Memory B cell (primary cell): ENCODE data around the gene NFIA.

Experiments
- ATAC-seq: fragments of 150-1000 bp; cut with Tn5 transposase; 2 replicates; pipeline ENCODE4 v1.10.0; 2021; ENCODE audit warnings: low read depth, mild to moderate bottlenecking, moderate library complexity
- DNase-seq, 2 donors: peaks; one replicate each; pipeline ENCODE4 v3.0.0; 2022; ENCODE audit warnings: low spot score in 2 of 2
- H3K27ac Mint-ChIP-seq: one replicate; pipeline ENCODE4 v1.8.0; 2022; ENCODE audit warnings: mild to moderate bottlenecking, moderate library complexity, mixed read lengths
- H3K27me3 Mint-ChIP-seq: one replicate; pipeline ENCODE4 v1.8.0; 2022; ENCODE audit warnings: mixed read lengths
- H3K36me3 Mint-ChIP-seq: one replicate; pipeline ENCODE4 v1.8.0; 2022; ENCODE audit warnings: mild to moderate bottlenecking, mixed read lengths
- H3K4me1 Mint-ChIP-seq: one replicate; pipeline ENCODE4 v1.8.0; 2022; ENCODE audit warnings: mixed read lengths
- H3K4me3 Mint-ChIP-seq: one replicate; pipeline ENCODE4 v1.8.0; 2022; ENCODE audit warnings: mild to moderate bottlenecking, moderate library complexity, mixed read lengths
- H3K9me3 Mint-ChIP-seq: one replicate; pipeline ENCODE4 v1.8.0; 2022; ENCODE audit warnings: mixed read lengths

Gene NFIA

DNA sequence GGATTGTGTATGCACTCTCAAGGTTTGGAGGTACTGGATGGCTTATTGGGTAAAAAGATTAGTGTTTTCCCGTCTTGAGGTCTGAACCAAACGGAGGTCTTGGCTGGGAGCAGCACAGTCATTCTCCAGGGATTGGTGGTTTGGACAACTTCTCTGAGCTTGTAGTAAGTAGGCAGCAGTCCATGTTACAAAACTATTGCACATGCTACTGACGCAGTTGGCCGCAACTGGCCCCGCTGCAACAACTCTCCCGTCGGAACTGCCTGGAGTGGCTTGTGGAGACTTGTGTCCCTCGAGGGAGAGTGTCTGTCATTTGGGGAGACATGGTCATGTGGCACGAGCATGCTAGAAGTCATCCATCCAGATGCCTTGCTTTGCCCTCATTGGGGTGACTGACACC, 366.6 kb downstream of the NFIA start:
- no peak overlapping the region for H3K4me3 Mint-ChIP-seq
- H3K9me3 Mint-ChIP-seq = no peaks in the 10 kb centered on the region
- peaks cover 4% of the 10 kb centered on the region for H3K4me1 Mint-ChIP-seq
- no peak for ATAC-seq
- no peak overlapping the region for H3K27ac Mint-ChIP-seq
- peaks cover 1% of the 10 kb centered on the region for H3K27me3 Mint-ChIP-seq
- no peaks in the 10 kb centered on the region for H3K36me3 Mint-ChIP-seq
- no peak for DNase-seq

DNA sequence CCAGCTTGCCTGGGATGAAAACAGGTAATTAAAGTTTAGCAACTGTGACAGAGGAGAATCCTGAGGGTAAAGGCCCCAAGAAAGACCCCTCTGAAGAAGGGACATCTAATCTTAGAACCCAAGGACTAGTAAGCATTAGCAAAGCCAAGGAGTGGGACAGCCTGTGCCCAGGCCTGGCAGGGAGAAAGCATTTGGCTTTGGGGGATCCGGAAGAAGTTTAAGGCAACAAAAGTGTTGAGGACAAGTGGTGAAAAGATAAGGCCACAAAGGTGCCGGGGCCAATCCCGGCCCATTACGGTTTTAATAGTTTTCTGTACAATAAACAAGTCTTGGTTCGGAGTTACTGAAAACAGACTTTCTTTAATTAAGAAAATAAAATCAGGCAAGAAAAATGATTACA, 367.0 kb downstream of the NFIA start:
- Mint-ChIP-seq H3K36me3 (no peaks in the 10 kb centered on the region), H3K4me1 (peaks cover 4% of the 10 kb centered on the region), H3K27me3 (peaks cover 1% of the 10 kb centered on the region), H3K4me3 (no peak overlapping the region), H3K27ac (no peak overlapping the region), H3K9me3 (no peaks in the 10 kb centered on the region)
- no peak for DNase-seq
- no peak for ATAC-seq

DNA sequence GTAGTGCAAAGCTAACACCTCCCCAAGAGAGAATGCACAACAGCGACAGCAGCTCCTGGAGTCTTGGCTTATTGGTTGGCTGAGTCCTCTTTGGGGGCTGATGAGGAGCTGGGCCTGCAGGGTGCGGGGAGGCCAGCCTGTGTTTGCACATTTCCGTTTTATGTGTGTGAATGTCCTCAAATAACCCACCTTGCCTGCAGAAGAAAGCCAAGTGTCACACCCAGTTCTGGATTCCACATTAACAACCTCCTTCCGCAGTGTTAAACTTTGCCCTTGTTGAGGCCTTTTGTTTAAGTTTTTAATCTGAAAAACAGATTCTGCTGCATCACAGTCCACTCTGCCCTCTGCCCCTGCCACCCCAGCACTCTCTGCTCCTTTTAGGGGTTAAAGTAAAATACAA, 368.1 kb downstream of the NFIA start:
- no peak overlapping the region for H3K27ac Mint-ChIP-seq
- DNase-seq = no peak
- no peaks in the 10 kb centered on the region for H3K9me3 Mint-ChIP-seq
- no peak for ATAC-seq
- peaks cover 1% of the 10 kb centered on the region for H3K27me3 Mint-ChIP-seq
- peaks cover 4% of the 10 kb centered on the region for H3K4me1 Mint-ChIP-seq
- no peaks in the 10 kb centered on the region for H3K36me3 Mint-ChIP-seq
- H3K4me3 Mint-ChIP-seq = no peak overlapping the region

DNA sequence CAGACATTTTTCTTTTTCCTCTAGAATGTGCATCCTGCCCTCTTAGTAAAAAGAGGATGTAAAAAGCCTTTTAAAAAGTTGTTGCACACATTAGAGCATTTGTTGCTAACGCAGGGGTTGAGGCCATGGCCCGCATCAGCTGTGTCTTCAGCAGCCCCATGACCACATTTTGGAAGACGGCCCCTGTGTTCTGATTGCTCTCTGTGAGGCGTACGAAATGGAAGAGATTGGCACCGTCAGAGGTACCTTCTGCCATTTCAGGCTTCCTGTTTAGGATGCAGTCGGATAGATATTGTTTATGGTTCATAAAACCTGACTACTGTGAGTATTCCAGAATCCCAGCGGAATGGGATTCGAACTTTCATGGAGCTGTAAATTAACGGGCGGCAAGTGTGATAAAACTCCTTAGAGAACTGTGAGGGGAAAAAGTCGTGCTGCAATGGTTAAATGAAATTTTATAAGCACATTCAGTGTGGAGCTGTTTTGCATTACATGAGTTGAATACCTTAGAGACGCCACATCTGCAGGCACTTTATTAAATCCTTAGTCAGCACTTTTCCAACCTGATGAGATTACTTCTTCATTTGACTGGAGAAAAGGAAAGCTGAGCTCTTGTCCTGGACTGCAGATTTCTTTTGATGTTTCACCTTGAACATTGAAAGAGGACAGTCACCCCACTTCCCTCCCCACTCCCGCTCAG, 368.7 kb downstream of the NFIA start:
- H3K27me3 Mint-ChIP-seq = peaks cover 1% of the 10 kb centered on the region
- no peak overlapping the region for H3K27ac Mint-ChIP-seq
- H3K9me3 Mint-ChIP-seq = no peaks in the 10 kb centered on the region
- no peak for DNase-seq
- ATAC-seq = no peak
- H3K4me1 Mint-ChIP-seq = peaks cover 4% of the 10 kb centered on the region
- H3K36me3 Mint-ChIP-seq = no peaks in the 10 kb centered on the region
- H3K4me3 Mint-ChIP-seq = no peak overlapping the region

DNA sequence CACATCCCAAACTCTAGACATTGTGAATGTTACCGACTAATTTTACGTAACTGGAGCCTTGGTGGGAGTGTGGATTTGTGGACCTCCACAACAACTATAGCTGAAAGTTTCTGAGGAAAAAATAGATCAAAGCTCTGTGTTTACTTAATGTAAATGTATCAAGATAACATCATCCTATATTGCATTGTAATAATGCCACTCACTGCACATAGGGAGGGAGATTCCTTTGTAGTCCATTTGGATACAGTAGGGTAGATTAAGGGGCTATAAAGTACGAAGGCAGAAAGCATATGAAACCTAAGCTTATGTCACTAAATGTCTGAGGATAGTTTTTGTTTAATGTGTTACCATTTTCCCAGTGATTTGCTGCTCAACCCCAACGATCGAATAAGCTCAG, 369.2 kb downstream of the NFIA start:
- ATAC-seq (no peak), DNase-seq (no peak)
- H3K4me1 Mint-ChIP-seq = peaks cover 4% of the 10 kb centered on the region
- H3K27ac Mint-ChIP-seq = no peak overlapping the region
- H3K27me3 Mint-ChIP-seq = peaks cover 1% of the 10 kb centered on the region
- H3K4me3 Mint-ChIP-seq = no peak overlapping the region
- H3K9me3 Mint-ChIP-seq = no peaks in the 10 kb centered on the region
- H3K36me3 Mint-ChIP-seq = no peaks in the 10 kb centered on the region

DNA sequence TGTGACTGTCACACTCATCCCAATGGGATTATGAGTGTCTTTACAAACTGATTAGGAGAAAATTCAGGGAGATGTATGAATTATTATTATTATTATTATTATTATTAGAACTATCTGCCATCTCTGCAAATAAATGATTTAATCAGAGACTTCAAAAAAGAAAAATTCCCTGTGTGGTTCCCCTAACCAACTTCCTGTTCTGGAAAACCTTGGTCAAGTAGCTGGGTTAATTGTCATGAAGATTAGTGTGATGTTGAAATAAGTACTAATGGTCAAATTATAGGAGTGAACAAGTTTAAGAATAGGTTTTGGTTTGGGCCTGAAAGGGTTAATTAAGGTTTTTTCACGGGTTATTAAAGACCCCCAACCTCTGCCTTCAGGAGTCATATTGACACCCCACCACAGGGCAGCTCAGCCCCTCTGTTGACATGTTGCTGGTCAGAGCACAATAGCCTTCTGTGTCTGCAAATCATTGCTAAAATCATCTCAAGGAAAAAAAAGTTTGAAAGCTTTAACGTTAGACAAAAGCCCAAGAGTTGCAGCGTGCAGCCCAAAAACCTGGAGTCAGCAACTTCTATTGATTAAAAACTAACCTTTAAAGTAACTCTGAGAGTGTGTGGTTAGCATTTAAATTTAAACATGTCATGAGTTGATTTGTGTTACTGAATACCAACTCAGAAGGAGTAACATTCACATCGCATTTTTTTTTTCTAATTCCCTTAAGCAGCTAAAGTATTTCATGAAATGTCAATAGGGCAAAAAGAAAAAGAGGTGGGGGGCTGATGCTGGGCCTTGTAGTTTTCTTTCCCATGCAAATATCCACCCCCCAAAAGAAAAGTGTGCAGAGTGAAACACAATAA, 370.0 kb downstream of the NFIA start:
- peak overlapping the region; percentile 6 for H3K27ac Mint-ChIP-seq

DNA sequence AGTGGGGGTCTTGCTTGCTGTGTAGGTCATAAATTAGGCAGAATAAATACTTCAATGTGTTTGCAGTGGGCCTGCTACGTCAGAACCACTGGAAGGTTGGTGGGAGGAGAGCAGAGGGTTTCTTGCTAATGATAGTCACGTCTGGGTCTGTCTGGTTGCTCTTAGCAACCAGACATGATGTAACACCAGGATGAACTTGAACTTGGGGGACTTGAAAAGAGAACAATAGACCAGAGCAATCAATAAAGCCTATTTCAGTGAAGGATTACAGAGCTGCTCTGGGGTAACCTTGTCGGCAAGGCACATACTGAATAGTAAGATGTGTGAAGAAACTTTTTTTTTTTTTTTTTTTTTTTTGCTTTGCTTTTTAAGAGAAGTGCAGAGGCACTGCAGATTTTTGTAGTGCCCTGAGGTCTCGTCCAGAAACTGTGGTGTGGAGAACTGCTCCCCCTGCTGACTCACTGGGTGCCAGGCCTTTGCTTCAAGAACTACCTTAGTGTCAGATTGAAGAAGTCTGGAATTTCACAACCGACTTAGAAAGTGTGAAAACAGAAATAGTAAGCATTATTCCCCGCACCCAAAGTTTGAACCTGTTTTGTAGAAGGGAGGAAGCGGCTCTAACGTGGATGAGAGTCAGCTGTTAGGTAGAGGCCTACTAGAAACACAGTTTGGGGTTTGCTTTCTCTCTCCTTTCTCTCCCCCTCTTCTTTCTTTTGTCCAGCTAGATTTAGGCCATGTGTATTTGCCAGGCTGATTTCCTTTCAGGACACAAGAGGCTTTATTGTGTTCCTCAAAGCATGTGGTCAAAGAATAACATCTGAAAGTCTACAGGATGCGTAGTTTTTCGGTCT, 371.0 kb downstream of the NFIA start:
- H3K27ac Mint-ChIP-seq = peak overlapping the region; percentile 6

More for the DNA sequence above, 370.0 kb downstream of the NFIA start:
- Mint-ChIP-seq H3K4me1 (peaks cover 4% of the 10 kb centered on the region), H3K9me3 (no peaks in the 10 kb centered on the region), H3K4me3 (no peak overlapping the region), H3K27me3 (peaks cover 1% of the 10 kb centered on the region), H3K36me3 (no peaks in the 10 kb centered on the region)
- DNase-seq = no peak
- ATAC-seq = no peak

DNA sequence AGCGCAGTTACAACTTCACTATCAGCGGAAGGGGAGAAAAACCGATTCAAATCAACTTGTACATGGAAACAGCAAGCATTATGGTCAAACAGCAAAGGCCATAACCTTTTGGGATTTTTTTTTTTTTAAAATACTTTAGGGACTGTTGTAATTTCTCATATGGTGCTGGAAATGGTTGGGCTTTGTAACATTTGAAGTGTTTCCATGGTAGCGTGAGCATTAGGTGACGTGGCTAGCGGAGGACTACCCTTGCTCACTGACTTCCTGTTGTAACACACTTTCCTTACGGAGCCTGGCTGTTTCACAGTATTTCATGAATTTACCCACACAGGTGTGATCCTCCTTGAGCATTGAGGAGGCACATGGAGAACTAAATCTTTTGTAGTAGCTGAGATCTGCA, 373.0 kb downstream of the NFIA start:
- Mint-ChIP-seq H3K36me3 (no peaks in the 10 kb centered on the region), H3K27ac (no peak overlapping the region), H3K9me3 (no peaks in the 10 kb centered on the region), H3K4me1 (peaks cover 4% of the 10 kb centered on the region), H3K27me3 (no peaks in the 10 kb centered on the region), H3K4me3 (no peak overlapping the region)
- ATAC-seq (no peak), DNase-seq (no peak)

More for the DNA sequence above, 371.0 kb downstream of the NFIA start:
- Mint-ChIP-seq H3K4me3 (peak overlapping the region; percentile 22), H3K9me3 (no peaks in the 10 kb centered on the region), H3K36me3 (no peaks in the 10 kb centered on the region), H3K4me1 (peaks cover 4% of the 10 kb centered on the region), H3K27me3 (peaks cover 1% of the 10 kb centered on the region)
- ATAC-seq (peak; percentile 82), DNase-seq (peak; percentile 43 to 57)

DNA sequence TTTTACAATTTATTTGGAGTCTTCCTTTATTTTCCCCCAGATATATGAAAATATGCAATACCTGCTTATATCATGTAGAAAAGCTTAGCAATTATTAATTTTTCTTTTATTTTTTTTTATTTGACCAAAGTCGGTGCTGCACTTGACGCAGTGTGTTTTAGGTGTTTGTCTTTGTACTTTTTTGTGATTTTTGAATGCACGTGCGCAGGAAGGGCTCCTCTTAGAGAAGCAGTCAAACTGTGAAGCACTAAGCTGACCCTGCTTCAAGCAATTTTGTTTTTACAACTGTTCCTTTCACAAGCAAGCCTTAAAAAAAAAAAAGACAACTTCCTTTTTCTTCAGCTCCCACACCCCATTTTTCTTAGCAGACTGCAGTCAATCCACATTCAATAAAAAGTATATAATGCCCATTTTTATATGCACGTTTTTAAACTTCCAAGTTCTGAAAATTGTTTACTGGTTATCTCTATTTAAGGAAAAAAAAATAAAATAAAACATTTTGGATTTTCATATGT, 375.2 kb downstream of the NFIA start:
- H3K27ac Mint-ChIP-seq = no peak overlapping the region
- no peak overlapping the region for H3K4me3 Mint-ChIP-seq
- ATAC-seq (no peak), DNase-seq (no peak)
- peaks cover 4% of the 10 kb centered on the region for H3K4me1 Mint-ChIP-seq
- no peaks in the 10 kb centered on the region for H3K36me3 Mint-ChIP-seq
- H3K27me3 Mint-ChIP-seq = no peaks in the 10 kb centered on the region
- H3K9me3 Mint-ChIP-seq = no peaks in the 10 kb centered on the region

DNA sequence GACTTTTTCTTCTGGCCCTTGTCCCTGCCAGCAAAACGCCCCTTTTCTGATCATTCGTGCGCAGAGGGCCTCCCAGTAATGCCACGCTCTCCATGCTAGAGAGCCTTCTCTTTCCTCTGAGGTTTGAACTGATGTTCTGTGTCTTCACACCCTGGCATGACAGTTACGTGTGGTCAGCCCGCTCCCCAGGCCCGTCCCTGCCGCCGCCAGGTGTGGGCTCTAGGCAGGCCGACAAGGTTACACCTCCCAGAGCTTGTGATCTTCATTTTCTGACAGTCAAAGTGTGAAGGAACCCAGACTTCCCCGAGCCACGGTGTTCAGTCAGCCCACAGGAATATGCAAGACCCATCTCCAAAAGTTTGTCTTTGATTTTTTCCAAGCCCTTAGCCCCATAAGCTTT, 377.0 kb downstream of the NFIA start:
- Mint-ChIP-seq H3K9me3 (no peaks in the 10 kb centered on the region), H3K4me3 (no peak overlapping the region), H3K4me1 (peaks cover 2% of the 10 kb centered on the region), H3K27me3 (no peaks in the 10 kb centered on the region), H3K36me3 (no peaks in the 10 kb centered on the region), H3K27ac (peak overlapping the region; percentile 10)
- ATAC-seq (no peak), DNase-seq (no peak)

DNA sequence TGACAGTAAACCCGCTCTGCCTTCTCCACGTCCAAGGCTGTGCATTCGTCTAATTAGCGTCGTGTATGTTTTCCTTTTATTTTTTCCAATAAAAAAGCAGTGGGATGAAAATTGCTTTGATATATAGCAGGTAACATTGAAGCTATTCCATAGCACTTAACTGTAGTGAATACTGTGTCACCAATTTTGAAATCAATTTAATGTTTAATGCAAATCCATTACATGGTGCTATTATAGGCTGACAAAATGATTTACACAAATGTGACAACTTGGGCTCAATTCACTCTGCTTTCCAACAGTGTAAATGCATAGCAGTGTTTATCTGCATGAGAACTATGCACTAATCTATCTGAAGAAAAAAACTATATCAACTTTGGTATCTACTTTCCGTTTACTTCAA, 377.8 kb downstream of the NFIA start:
- ATAC-seq (no peak), DNase-seq (no peak)
- Mint-ChIP-seq H3K27me3 (no peaks in the 10 kb centered on the region), H3K9me3 (no peaks in the 10 kb centered on the region), H3K4me3 (no peak overlapping the region), H3K4me1 (peaks cover 2% of the 10 kb centered on the region), H3K36me3 (no peaks in the 10 kb centered on the region), H3K27ac (peak overlapping the region; percentile 10)

DNA sequence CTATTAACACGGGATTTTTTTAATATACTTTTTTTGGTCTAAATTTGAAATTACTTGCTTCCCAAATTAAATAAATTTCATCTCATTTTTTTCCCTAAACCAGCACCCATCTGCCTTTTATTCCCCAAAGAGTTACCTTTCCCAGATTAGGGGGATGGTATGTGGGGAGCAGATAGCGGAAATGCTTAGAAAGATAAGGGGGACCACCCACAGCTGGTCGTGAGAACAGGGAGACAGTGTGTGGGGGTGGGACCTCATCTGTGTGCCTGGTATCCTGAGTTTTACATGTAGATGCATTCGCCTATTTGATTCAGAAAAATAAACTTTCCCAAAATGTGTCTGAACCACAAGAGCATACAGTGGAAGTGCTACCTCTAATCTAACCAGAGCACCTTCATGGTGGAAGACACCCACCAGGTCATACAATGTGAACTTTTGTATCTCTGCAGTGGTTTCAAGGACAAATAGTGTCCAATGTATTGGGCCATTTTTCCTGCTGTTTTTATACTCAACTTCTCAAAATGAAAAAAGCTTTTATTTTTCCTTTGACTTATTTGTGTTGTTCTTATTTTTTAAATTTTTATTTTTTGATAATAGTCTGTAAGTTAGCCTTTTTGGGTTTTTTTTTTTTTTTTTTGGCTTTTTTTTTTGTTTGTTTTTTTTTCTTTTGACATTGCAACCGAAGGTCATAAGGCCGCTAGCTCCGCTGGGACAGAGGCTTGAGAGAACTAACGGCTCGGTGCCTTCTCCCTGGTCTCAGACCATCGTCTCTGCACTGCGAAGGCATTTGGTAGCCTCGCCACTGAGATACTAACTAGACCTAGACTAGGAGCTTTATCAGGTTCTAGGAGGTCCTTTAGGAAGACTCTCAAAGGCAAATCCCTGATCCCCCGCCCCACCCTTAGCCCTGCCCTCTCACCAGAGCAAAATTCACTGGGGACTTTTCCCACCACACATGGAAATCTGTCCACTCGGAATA, 379.3 kb downstream of the NFIA start:
- Mint-ChIP-seq H3K36me3 (no peaks in the 10 kb centered on the region), H3K4me1 (peaks cover 2% of the 10 kb centered on the region), H3K4me3 (no peak overlapping the region), H3K9me3 (no peaks in the 10 kb centered on the region), H3K27me3 (no peaks in the 10 kb centered on the region), H3K27ac (no peak overlapping the region)
- no peak for ATAC-seq
- DNase-seq = no peak

DNA sequence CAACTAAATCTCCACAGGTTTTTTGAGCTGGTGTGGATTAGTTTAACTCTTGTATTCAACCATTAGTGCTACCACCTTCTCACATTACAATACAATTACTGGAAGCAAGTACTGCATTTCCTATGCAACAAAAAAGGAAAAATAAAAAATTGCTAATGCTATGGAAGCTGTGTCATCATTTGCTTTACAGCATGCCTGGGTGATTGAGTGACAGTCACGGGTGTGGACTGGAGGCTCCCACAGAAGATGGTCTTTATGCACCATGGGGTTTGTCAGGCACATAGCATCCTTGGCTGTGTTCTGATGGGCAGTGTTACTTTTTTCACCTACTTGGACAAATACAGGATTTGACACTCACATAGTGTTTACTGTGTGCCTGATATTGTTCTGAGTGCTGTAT, 380.3 kb downstream of the NFIA start:
- Mint-ChIP-seq H3K36me3 (no peaks in the 10 kb centered on the region), H3K27me3 (no peaks in the 10 kb centered on the region), H3K9me3 (no peaks in the 10 kb centered on the region), H3K4me1 (peaks cover 2% of the 10 kb centered on the region), H3K4me3 (no peak overlapping the region), H3K27ac (no peak overlapping the region)
- ATAC-seq = no peak
- DNase-seq = no peak
